ENCODE data around the gene TEDC2.
"Not testable (repeated sequence)": the region's sequence is repeated elsewhere in the genome, so short reads cannot be mapped to it uniquely, and the experiment has no call there.

The TEDC2 gene

GRCh38 chr16:2477327-2477726 lies 17.4 kb downstream of the TEDC2 start:
- no peak for DNase-seq (ENCODE audit: low spot score)

DNA sequence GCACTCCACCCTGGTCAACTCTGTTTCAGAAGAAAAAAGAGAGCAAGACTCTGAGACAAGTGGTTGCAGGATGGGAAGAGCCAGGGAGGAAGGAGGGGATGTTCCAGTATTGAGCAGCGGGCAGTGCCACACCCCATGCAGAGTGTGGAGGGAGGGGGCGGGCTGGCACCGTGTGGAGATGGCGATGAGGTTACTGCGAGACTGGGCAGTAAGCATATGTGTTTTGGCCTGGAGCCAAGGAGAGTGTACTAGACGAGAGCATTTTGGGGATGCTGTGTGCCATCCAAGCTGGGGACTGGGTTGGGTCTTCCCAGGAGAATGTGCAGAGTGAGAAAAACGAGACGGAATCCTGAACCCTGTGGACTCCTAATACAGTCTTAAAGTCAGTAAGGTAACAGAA lies 18.4 kb downstream of the TEDC2 start:
- DNase-seq (ENCODE audit: low spot score): no peak

DNA sequence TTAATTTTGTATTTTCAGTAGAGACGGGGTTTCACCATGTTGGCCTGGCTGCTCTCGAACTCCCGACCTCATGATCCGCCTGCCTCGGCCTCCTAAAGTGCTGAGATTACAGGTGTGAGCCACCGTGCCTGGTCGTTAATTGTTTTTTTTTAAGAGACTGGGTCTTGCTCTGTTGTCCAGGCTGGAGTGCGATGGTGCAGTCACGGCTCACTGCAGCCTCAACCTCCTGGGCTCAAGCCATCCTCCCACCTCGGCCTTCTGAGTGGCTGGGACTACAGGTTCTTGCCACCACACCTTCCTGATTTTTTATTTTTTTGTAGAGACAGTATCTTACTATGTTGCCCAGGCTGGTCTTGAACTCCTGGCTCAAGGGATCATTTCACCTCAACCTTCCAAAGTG lies 20.1 kb downstream of the TEDC2 start:
- not testable (repeated sequence) for DNase-seq (ENCODE audit: low spot score)

GRCh38 chr16:2480948-2481347 lies 21.0 kb downstream of the TEDC2 start:
- peak; percentile 41 for DNase-seq (ENCODE audit: low spot score)

DNA sequence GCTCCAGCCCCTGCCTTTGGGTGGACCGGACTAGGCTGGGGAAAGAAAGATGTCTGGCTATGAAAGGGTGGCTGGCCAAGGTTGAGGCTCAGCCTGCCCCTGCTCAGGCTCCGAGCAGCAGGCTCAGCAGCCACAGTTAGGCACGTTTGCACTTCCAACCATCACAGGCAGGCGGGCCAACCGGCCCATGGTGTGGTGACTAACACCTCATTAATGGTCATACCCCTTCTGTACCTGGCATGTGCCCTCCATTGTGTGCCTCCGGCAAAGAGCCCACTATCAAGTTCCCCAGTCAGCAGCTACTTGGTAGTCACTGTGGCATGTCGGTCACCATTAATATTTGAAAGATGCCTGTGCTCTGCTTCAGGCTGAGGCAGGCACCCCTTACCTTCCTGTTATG lies 21.8 kb downstream of the TEDC2 start:
- peak; percentile 79 for DNase-seq (ENCODE audit: low spot score)

- no peak for DNase-seq (ENCODE audit: low spot score)
These were observed 22.3 kb downstream of the TEDC2 start for GRCh38 chr16:2482249-2482648.

DNA sequence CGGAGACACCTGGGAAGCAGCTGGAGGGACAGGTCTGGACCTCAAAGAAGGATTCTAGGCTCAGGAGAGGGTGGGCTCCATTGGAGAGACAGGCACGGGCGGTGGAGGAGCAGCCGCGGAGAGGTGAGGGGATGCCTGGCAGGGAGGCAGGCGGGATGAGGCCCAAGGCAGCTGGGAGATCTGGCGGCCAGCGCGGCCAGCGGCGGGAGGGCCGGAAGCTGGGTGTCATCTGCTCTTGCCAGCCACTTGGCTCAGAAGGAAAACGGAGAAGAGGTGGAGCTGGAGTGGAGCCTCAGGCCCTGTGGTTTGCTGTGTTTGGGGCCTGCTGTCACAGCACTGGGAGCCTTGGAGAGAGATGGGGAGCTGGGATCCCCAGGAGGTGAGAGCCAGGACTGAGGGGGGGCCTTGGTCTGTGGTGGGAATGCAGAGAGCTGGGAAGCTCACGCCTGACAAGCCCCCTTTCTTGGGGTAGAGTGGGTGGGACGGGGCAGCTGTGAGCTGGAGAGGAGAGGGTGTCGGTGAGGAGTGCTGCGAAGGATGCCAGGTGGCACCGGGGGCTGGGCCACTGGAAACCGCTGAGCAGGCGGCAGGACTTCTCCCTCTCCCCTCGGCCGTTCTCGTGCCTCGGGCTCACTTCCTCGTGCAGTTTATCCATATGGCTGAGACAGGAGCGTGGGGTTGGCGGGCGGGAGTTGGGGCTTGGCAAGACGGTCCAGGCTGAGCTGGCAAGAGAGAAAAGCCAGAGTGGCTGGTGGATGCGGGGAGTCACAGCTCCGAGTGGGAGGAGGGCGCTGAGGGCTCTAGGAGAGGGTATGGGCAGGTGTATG lies 23.0 kb downstream of the TEDC2 start:
- DNase-seq (ENCODE audit: low spot score): no peak

DNA sequence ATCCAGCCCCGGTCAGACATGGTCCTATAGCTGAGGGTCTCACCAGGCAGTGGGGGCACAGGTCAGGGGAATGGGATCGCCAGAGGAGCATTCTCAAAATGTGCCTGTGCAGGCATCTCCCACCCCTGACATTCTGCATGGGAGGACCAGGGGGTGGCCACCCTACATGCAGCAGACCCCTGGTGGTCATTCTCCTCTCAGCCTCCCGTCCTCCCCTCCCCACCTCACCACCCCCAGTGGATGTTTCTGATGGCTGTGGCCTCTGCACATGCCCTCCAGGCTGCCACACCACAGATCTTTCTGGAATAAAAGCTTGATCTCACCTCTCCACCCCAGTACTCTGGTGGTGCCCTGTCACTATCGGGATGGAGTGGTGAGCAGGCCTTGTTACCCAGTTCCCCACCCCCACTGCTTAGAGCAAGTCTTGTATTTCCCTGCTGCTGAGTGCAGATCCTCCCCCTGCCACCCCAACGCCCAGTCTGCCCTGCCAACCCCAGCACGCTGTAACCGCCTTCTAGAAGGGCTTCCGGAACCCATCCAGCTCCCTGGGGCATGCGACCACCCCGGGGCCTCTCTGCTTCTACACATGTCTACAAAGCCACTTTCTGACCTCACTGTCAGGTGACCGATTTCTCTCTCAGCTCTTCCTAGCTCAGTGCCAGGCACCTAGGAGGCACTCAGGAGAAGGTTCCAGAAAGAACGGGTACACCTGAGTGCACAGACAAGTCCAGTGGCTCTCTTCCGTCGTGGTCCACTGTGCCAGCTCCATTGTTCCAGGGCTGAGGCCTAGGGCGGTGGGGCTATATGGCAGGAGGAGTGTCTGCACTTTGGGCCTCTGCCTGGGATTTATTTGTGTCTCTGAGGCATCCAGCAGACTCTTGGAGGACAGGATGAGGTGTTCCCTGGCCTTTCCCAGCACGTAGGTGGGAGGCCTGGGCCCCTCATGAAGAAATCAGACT lies 24.3 kb downstream of the TEDC2 start:
- no peak for DNase-seq (ENCODE audit: low spot score)

DNA sequence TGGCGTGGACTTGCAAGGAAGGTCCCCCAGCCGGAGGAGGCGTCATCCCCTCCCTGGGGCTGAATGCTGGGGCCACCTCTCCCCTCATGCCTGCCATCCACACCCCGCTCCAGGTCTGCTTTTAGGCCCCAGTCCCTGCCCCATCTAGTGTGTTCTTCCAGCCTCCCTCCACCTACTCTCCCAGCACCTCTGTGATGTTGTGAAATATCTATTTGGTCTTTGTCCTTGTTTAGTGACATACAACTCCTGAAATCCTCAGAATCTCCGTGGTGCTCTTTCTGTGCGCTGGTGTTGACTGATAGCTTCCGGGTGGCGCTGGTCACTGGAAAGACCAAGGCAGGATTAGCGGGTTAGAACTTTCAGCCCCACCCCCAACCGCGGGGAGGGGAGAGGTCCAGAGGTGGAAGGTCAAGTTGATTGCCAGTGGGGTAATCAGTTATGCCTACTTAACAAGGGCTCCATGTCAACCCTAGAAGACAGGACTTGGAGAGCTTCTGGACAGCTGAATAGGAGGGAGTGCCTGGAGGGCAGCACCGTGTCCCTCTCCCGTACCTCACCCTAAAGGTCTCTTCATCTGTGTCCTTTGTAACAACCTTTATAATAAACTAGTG lies 25.1 kb downstream of the TEDC2 start:
- no peak for DNase-seq (ENCODE audit: low spot score)

DNA sequence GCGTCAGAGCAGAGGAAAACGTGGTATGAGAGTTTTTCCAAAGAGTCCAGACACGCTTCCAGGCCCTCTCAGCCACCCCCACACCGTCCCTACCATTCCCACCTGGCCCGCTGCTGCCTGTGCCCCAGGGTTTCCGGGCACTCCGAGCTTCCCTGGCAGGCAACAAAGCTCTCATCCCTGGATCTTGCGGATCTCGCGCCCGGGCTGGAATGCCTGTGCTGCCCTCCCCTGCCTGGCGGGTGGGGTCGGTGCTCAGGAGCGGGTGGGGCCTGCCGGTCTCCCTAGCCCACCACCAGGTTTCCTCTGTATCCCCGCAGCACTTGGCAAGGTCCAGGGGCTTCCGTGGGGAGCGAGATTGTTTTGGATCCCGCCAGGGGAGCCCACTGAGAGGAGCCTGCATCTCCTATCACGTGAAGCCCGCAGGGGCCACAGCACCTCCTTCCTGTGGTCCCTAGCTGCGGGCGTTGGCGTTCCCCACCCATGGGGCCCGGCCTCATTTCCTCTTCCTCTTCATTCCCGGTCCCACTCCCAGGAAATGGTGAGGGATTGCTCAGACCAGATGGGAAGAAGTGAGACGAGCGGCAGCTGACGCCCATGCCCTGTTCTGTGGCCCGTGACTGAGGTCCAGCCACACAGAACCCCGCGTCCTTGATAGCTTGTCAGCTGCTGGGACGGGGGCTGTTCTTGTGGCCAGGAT lies 26.1 kb downstream of the TEDC2 start:
- no peak for DNase-seq (ENCODE audit: low spot score)

DNA sequence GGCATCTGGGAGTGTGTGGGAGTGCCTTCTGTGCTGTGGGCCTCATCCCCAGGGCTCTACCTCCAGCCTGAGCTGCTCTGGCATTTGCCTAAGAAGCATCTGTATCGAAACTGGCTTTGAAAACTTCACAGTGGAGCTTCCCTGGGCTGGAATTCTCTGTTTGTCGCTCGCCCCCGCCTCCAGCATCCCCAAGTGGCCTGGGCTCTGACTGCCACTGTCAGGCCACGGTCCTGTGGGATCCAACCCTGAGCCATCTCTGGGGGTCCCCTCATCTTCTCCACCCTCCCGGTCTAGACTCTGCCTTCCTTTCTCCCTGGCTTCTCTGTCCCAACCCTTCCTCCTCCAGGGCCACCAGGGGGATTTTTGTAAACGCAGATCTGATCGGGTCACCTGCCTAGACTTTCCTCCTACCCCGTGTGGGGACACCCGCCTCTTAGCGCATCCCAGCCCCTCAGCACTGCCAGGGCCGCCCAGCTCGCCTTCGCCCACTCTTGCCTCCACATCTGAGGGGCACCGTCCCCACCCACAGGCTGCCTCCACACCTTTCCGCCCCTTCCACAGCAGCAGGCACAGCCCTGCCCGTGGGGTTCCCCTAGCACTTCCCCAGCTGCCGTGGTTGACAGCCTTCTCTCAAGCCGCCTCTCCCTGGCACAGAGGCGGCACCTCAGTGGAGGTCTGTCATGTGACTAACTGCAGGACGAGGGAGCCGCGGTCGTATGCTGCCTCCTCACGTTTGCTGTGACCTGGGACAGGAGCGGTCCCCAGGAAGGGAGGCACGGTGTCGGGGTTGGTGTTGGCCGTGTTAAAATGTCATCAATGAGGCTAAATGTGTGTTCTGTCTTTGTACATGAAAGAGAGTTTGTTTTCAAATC lies 27.0 kb downstream of the TEDC2 start:
- peak; percentile 71 for DNase-seq (ENCODE audit: low spot score)

DNA sequence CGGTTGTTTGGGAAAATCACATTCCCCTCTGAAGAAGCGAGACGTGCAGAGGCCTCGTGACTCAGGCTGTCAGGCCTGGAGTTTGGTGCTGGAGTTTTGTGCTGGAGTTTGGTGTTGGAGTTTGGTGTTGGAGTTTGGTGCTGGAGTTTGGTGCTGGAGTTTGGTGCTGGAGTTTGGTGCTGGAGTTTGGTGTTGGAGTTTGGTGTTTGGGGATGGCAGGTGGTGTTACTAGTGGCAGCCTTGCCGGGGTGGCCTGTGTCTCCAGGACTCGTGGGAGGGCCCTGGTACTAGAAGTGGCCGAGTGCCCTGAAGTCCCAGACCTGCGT lies 27.6 kb downstream of the TEDC2 start:
- no peak for DNase-seq (ENCODE audit: low spot score)

GRCh38 chr16:2487903-2488531 lies 28.1 kb downstream of the TEDC2 start:
- no peak for DNase-seq (ENCODE audit: low spot score)

- DNase-seq (ENCODE audit: low spot score): no peak
These were observed 29.7 kb downstream of the TEDC2 start for GRCh38 chr16:2489581-2489980.

DNA sequence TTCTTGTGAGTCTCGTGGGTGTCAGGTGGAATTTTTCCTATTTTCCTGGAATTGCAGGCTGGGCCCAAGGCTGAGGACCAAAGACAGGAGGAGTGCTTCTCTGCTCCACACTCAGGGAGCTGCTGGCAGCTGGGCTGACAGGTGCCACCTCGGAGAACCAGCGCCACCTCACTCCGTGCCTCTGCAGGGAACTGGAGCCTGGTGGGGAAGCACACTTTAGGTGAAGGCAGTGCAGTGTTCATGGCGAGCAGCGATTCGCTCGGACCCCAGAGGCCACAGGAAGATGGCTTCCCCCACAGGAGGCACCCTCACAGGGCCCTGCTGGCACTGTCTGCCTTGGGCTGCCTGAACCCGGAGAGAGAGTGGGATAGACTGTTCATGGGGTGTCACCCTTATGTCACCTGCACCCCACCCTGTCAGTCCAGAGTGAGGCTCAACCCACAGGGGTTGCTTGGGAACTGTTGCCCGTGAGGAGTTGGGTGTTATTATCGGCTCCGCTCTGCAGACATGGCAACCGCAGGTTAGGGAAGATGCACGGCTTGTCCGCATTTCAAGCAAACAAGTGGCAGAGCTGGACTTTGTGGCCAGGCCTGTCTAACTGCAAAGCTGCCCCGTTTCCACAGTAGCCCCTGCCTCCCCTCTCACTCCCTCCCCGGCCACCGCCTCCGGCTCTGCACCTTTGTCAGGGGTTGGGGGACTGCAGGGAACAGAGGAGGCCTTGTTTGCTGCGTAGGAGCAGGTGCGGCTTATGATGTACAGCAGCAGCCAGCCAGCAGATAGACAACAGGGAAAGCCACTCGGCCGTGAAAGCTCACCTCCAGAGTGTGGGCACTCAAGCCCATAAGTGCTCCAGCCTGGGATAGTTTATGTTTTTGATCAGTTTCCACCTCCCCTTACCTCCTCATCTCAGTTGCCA lies 30.5 kb downstream of the TEDC2 start:
- peak; percentile 28 for DNase-seq (ENCODE audit: low spot score)

- no peak for DNase-seq (ENCODE audit: low spot score)
These were observed 32.4 kb downstream of the TEDC2 start for GRCh38 chr16:2492292-2492691.

GRCh38 chr16:2493605-2494004 lies 33.7 kb downstream of the TEDC2 start:
- no peak for DNase-seq (ENCODE audit: low spot score)

DNA sequence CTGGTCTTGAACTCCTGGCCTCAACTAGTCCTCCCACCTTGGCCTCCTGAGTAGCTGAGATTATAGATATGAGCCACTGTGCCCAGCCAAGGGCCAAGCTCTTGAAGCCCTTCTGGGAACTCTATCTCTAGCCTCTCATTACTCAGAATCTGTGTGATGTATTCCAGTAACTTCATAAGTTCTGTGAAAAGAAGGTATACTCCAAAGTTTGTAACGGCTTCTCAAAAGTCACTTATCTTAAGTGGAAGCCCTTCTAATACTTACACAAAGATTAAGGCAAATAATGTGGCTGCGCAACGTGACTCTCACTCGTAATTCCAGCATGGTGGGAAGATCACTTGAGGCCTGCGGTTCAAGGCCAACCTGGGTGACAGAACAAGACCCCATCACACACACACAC lies 34.7 kb downstream of the TEDC2 start:
- no peak for DNase-seq (ENCODE audit: low spot score)

GRCh38 chr16:2495041-2495440 lies 35.1 kb downstream of the TEDC2 start:
- DNase-seq (ENCODE audit: low spot score): no peak

Measured in kidney tubule cell (primary cell).